ENCODE measurements around the gene ASB7. TPM values are rescaled to one million over a fixed set of nuclear protein-coding genes. Genes with fewer than 3 reads are reported as not detected.

Gene ASB7
- total and polyA plus RNA-seq, 2 experiments from 2014 or later: 10.3 to 17.5 TPM

DNA sequence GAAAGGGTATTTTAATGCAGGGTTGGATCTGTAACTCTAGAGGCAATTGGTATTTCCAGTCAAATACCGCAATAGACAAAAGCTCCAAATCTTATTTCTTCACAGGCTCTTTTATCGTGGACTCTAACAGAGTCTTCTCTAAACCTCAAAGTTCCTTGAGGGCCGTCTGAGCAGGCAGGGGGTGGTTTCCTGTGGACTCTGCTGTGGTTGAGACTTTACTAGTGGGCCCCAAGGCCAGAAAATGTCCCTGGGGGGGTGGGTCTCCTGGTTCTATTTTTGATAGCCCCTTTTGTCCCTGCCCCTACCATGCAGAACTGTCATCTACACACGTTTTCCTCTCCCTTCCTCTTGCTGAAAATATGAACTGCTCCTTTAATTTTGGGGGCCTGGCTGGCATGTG is 80.1 kb downstream of the ASB7 start:
- Histone ChIP-seq H3K27me3 (no peaks in the 10 kb centered on the region), H3K9me2 (replicated peaks; ENCODE audit: insufficient read depth) (no peaks in the 10 kb centered on the region), H3K36me3 (replicated peaks; ENCODE audit: insufficient read depth, low read depth) (no peaks in the 10 kb centered on the region), H3K27ac (no peak overlapping the region), H3K4me2 (no peak overlapping the region), H3K79me2 (no peaks in the 10 kb centered on the region), H3K9me3 (ENCODE audit: low read depth) (no peaks in the 10 kb centered on the region), H2AFZ (no peak overlapping the region), H3K4me3 (no peak overlapping the region), H4K20me1 (ENCODE audit: insufficient read depth, poor library complexity, severe bottlenecking) (no peaks in the 10 kb centered on the region), H3K4me1 (ENCODE audit: insufficient read depth) (no peaks in the 10 kb centered on the region)
- TF ChIP-seq EZH2 (IDR thresholded peaks at IDR 0.05; ENCODE audit: borderline replicate concordance) (no peak), EZH2phosphoT487 (IDR thresholded peaks at IDR 0.05; ENCODE audit: low read depth, severe bottlenecking, unreplicated experiment) (no peak)
- TF ChIP-seq, protein P1, sequence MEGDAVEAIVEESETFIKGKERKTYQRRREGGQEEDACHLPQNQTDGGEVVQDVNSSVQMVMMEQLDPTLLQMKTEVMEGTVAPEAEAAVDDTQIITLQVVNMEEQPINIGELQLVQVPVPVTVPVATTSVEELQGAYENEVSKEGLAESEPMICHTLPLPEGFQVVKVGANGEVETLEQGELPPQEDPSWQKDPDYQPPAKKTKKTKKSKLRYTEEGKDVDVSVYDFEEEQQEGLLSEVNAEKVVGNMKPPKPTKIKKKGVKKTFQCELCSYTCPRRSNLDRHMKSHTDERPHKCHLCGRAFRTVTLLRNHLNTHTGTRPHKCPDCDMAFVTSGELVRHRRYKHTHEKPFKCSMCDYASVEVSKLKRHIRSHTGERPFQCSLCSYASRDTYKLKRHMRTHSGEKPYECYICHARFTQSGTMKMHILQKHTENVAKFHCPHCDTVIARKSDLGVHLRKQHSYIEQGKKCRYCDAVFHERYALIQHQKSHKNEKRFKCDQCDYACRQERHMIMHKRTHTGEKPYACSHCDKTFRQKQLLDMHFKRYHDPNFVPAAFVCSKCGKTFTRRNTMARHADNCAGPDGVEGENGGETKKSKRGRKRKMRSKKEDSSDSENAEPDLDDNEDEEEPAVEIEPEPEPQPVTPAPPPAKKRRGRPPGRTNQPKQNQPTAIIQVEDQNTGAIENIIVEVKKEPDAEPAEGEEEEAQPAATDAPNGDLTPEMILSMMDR (IDR thresholded peaks at IDR 0.05; ENCODE audit: poor library complexity): no peak
- DNase-seq (ENCODE audit: low spot score): no peak
- WGBS (ENCODE audit: low lambda C conversion rate, missing lambda C conversion rate): 79% methylated on average over 4 of the region's 4 CpGs

DNA sequence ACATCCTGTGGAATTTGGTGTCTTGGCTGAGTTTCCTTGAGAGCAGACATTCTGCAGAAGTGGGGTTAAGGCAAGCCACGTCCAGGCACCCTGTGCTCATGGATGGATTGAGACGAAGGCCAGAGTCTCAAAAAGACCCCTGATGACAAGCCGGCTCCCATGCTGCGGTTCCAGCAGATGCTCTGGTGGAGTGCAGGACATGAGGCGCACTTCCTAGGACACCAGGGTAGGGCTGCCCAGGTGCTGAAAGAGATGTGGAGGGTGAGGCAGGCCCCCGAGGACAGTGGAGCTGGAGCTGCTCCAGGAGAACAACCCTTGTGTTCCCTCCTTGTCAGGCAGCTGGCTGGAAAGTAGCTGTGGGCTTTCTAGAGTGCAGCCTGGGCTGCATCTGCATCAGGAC is 81.0 kb downstream of the ASB7 start:
- Histone ChIP-seq H3K9me3 (ENCODE audit: low read depth) (no peaks in the 10 kb centered on the region), H3K4me2 (no peak overlapping the region), H2AFZ (no peak overlapping the region), H3K4me3 (no peak overlapping the region), H3K9me2 (replicated peaks; ENCODE audit: insufficient read depth) (no peaks in the 10 kb centered on the region), H3K4me1 (ENCODE audit: insufficient read depth) (no peaks in the 10 kb centered on the region), H3K27ac (no peak overlapping the region), H3K36me3 (replicated peaks; ENCODE audit: insufficient read depth, low read depth) (no peaks in the 10 kb centered on the region), H3K27me3 (no peaks in the 10 kb centered on the region), H3K79me2 (no peaks in the 10 kb centered on the region), H4K20me1 (ENCODE audit: insufficient read depth, poor library complexity, severe bottlenecking) (no peaks in the 10 kb centered on the region)
- no peak for DNase-seq (ENCODE audit: low spot score)
- TF ChIP-seq EZH2phosphoT487 (IDR thresholded peaks at IDR 0.05; ENCODE audit: low read depth, severe bottlenecking, unreplicated experiment): no peak
- TF ChIP-seq, protein P1 (IDR thresholded peaks at IDR 0.05; ENCODE audit: poor library complexity): no peak
- no peak for TF ChIP-seq EZH2 (IDR thresholded peaks at IDR 0.05; ENCODE audit: borderline replicate concordance)
- 79% methylated on average over 6 of the region's 6 CpGs for WGBS (ENCODE audit: low lambda C conversion rate, missing lambda C conversion rate)

DNA sequence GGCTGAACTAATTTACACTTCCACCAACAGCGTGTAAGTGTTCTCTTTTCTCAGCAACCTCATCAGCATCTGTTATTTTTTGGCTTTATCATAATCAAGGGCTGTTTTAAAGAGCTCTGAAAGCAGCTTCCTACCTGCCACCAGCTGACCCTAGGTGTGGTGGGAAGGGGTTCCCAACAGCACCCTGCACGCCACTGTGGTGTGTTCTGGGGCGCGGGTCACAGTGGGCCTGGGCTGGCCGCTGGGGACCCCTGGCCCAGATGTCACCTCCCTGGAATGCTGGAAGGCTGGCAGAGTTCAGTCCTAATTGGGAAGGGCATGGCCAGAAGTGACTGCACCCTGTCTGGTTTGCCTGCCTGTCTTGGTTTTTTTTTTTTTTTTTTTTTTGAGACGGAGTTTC is 82.2 kb downstream of the ASB7 start:
- no peaks in the 10 kb centered on the region for H3K9me2 ChIP-seq (replicated peaks; ENCODE audit: insufficient read depth)
- no peak for TF ChIP-seq EZH2 (IDR thresholded peaks at IDR 0.05; ENCODE audit: borderline replicate concordance)
- TF ChIP-seq, protein P1 (IDR thresholded peaks at IDR 0.05; ENCODE audit: poor library complexity): no peak
- TF ChIP-seq EZH2phosphoT487 (IDR thresholded peaks at IDR 0.05; ENCODE audit: low read depth, severe bottlenecking, unreplicated experiment): no peak
- H4K20me1 ChIP-seq (ENCODE audit: insufficient read depth, poor library complexity, severe bottlenecking): no peaks in the 10 kb centered on the region
- H3K9me3 ChIP-seq (ENCODE audit: low read depth): no peaks in the 10 kb centered on the region
- H3K27ac ChIP-seq: no peak overlapping the region
- H3K79me2 ChIP-seq: no peaks in the 10 kb centered on the region
- WGBS (ENCODE audit: low lambda C conversion rate, missing lambda C conversion rate): 97% methylated on average over 5 of the region's 6 CpGs
- H3K4me3 ChIP-seq: no peak overlapping the region
- DNase-seq (ENCODE audit: low spot score): no peak
- no peak overlapping the region for H2AFZ ChIP-seq
- H3K4me1 ChIP-seq (ENCODE audit: insufficient read depth): no peaks in the 10 kb centered on the region
- no peaks in the 10 kb centered on the region for H3K36me3 ChIP-seq (replicated peaks; ENCODE audit: insufficient read depth, low read depth)
- H3K4me2 ChIP-seq: no peak overlapping the region
- H3K27me3 ChIP-seq: no peaks in the 10 kb centered on the region

Measured in hepatocyte (in vitro differentiated cells).